H1 (cell line): ENCODE results near the gene AIF1L. TPM values are rescaled to one million over a fixed set of nuclear protein-coding genes. Genes with fewer than 3 reads are reported as not detected.

Experiments used
- CTCF ChIA-PET: fragments of 300-600 bp; sonication (Branson Sonifier 250); formaldehyde crosslinking; loops from one replicate; lab custom pipeline; 2021; ENCODE audit not compliant: partially characterized antibody; lab: Charles Lee
- POLR2A ChIA-PET: fragments of 300-600 bp; sonication (Branson Sonifier 250); formaldehyde crosslinking; loops from one replicate; lab custom pipeline; 2021; ENCODE audit warnings: inconsistent platforms; ENCODE audit not compliant: partially characterized antibody; lab: Charles Lee
- DNase-seq, 2 experiments: peaks; one replicate each; pipeline versions ENCODE4 v3.0.0 to v3.0.0-alpha.2; 2010 to 2022; ENCODE audit warnings: low spot score in 2 of 2, low read depth in 1 of 2, mixed read lengths in 1 of 2
- FAIRE-seq: peaks from 2 replicates; lab custom pipeline; 2011; peaks lifted over from hg19 to GRCh38; lab: Jason Lieb, UNC
- H2AFZ ChIP-seq: 2 replicates; pipeline ENCODE4 v1.8.1; 2012; ENCODE audit warnings: low read length, inconsistent platforms
- H2AK5ac ChIP-seq: 2 replicates; pipeline ENCODE4 v1.6.1; 2013; ENCODE audit warnings: low read depth, low read length
- H2BK120ac ChIP-seq: replicated peaks from 2 replicates; pipeline ENCODE3; 2013; ENCODE audit warnings: low read depth, low read length, inconsistent platforms
- H2BK12ac ChIP-seq: 2 replicates; pipeline ENCODE4 v1.6.1; 2013; ENCODE audit warnings: low read depth, low read length
- H2BK15ac ChIP-seq: 2 replicates; pipeline ENCODE4 v1.6.1; 2013; ENCODE audit warnings: low read length
- H2BK20ac ChIP-seq: 2 replicates; pipeline ENCODE4 v1.6.1; 2013; ENCODE audit warnings: low read length
- H2BK5ac ChIP-seq: 2 replicates; pipeline ENCODE4 v1.6.1; 2013; ENCODE audit warnings: low read depth, low read length
- H3K14ac ChIP-seq: 2 replicates; pipeline ENCODE4 v1.6.1; 2013; ENCODE audit warnings: inconsistent platforms; ENCODE audit not compliant: insufficient read length
- H3K18ac ChIP-seq: 2 replicates; pipeline ENCODE4 v1.6.1; 2013; ENCODE audit warnings: low read length; ENCODE audit errors: extremely low read depth
- H3K23ac ChIP-seq: 2 replicates; pipeline ENCODE4 v1.6.1; 2013; ENCODE audit warnings: inconsistent platforms; ENCODE audit not compliant: insufficient read length
- H3K23me2 ChIP-seq: 2 replicates; pipeline ENCODE4 v1.6.1; 2013; ENCODE audit warnings: low read depth, low read length
- H3K27ac ChIP-seq: 2 replicates; pipeline ENCODE4 v1.6.1; 2011; ENCODE audit warnings: low read depth, low read length, inconsistent platforms
- H3K27me3 ChIP-seq, 4 experiments: replicated peaks in 1 of 4; 1 replicate in 1 of 4; 2 replicates in 3 of 4; pipeline versions ENCODE4 v1.6.1 to v1.8.1; 2011 to 2013; ENCODE audit warnings: low read length in 3 of 4, mild to moderate bottlenecking in 3 of 4, inconsistent platforms in 2 of 4, mixed read lengths in 2 of 4, moderate library complexity in 1 of 4; ENCODE audit not compliant: control insufficient read depth in 3 of 4, insufficient read depth in 3 of 4; ENCODE audit errors: extremely low read depth in 1 of 4
- H3K36me3 ChIP-seq, 4 experiments: 2 replicates each; pipeline versions ENCODE4 v1.6.1 to v1.8.1; 2011 to 2013; ENCODE audit warnings: mild to moderate bottlenecking in 4 of 4, low read length in 3 of 4, moderate library complexity in 2 of 4, control low read depth in 1 of 4, inconsistent platforms in 1 of 4; ENCODE audit not compliant: insufficient read depth in 4 of 4, control insufficient read depth in 2 of 4
- H3K4ac ChIP-seq: replicated peaks from 2 replicates; pipeline ENCODE3; 2013; ENCODE audit warnings: low read length, low read depth, mixed read lengths, inconsistent platforms; ENCODE audit not compliant: insufficient read length
- H3K4me1 ChIP-seq, 4 experiments: replicated peaks in 1 of 4; 1 replicate in 1 of 4; 2 replicates in 3 of 4; pipeline versions ENCODE4 v1.6.1 to v1.8.1; 2011 to 2013; ENCODE audit warnings: low read length in 3 of 4, inconsistent platforms in 2 of 4, mixed read lengths in 1 of 4; ENCODE audit not compliant: insufficient read depth in 4 of 4, control insufficient read depth in 3 of 4
- H3K4me2 ChIP-seq, 2 experiments: 2 replicates each; pipeline versions ENCODE4 v1.6.1 to v1.8.1; 2011 to 2013; ENCODE audit warnings: low read depth in 2 of 2, low read length in 2 of 2, control low read depth in 1 of 2, inconsistent platforms in 1 of 2, mild to moderate bottlenecking in 1 of 2; ENCODE audit not compliant: insufficient read depth in 1 of 2
- H3K4me3 ChIP-seq, 4 experiments: fragments of 200-600, 300-600 bp in 1 of 4; sonication (generic), shearing (Covaris generic), sonication (Bioruptor Twin) in 1 of 4; 2 replicates each; pipeline versions ENCODE4 v1.5.1 to v1.8.1; 2011 to 2016; ENCODE audit warnings: low read length in 4 of 4, low read depth in 3 of 4, control low read depth in 2 of 4, inconsistent platforms in 2 of 4, mild to moderate bottlenecking in 2 of 4, mixed read lengths in 1 of 4, moderate library complexity in 1 of 4; ENCODE audit not compliant: insufficient read depth in 2 of 4; ENCODE audit errors: extremely low read depth in 1 of 4
- H3K56ac ChIP-seq: replicated peaks from 2 replicates; pipeline ENCODE3; 2013; ENCODE audit warnings: low read depth, mild to moderate bottlenecking, mixed read lengths, low read length, inconsistent platforms; ENCODE audit not compliant: insufficient read length
- H3K79me1 ChIP-seq: 2 replicates; pipeline ENCODE4 v1.6.1; 2013; ENCODE audit warnings: low read depth, low read length, control low read depth
- H3K79me2 ChIP-seq, 2 experiments: 2 replicates each; pipeline versions ENCODE4 v1.6.1 to v1.8.1; 2012 to 2013; ENCODE audit warnings: low read length in 2 of 2, mild to moderate bottlenecking in 2 of 2, inconsistent platforms in 1 of 2; ENCODE audit not compliant: insufficient read depth in 2 of 2, control insufficient read depth in 1 of 2
- H3K9ac ChIP-seq, 4 experiments: replicated peaks in 1 of 4; 1 replicate in 1 of 4; 2 replicates in 3 of 4; pipeline versions ENCODE4 v1.6.1 to v1.8.1; 2011 to 2013; ENCODE audit warnings: low read depth in 3 of 4, low read length in 3 of 4, control low read depth in 2 of 4, mild to moderate bottlenecking in 2 of 4, moderate library complexity in 2 of 4, inconsistent platforms in 1 of 4; ENCODE audit errors: extremely low read depth in 1 of 4
- H3K9me3 ChIP-seq, 2 experiments: 2 replicates each; pipeline versions ENCODE4 v1.6.1 to v1.8.1; 2012 to 2013; ENCODE audit warnings: mild to moderate bottlenecking in 2 of 2, moderate library complexity in 2 of 2, control low read depth in 1 of 2, inconsistent platforms in 1 of 2, low read depth in 1 of 2, low read length in 1 of 2, mixed read lengths in 1 of 2; ENCODE audit not compliant: insufficient read depth in 2 of 2
- H4K20me1 ChIP-seq, 2 experiments: replicated peaks in 1 of 2; 2 replicates each; pipeline versions ENCODE3 to v1.8.1; 2011 to 2013; ENCODE audit warnings: inconsistent platforms in 2 of 2, low read length in 2 of 2, mild to moderate bottlenecking in 1 of 2; ENCODE audit not compliant: insufficient read depth in 2 of 2, control insufficient read depth in 1 of 2
- H4K5ac ChIP-seq: 2 replicates; pipeline ENCODE4 v1.6.1; 2013; ENCODE audit warnings: low read length, low read depth, mixed read lengths, inconsistent platforms; ENCODE audit not compliant: insufficient read length
- H4K8ac ChIP-seq: 2 replicates; pipeline ENCODE4 v1.8.0; 2013; ENCODE audit warnings: mild to moderate bottlenecking, moderate library complexity, low read length, inconsistent platforms; ENCODE audit not compliant: insufficient read depth; ENCODE audit errors: extremely low read depth
- H4K91ac ChIP-seq: replicated peaks from 2 replicates; pipeline ENCODE3; 2013; ENCODE audit warnings: low read length, mixed read lengths, inconsistent platforms; ENCODE audit not compliant: insufficient read length
- KDM1A ChIP-seq: fragments of 200-600, 300-600 bp; sonication (generic); IDR thresholded peaks from 2 replicates; pipeline ENCODE4 v1.7.1; 2016; ENCODE audit warnings: mild to moderate bottlenecking, low read length, borderline replicate concordance
- NANOG ChIP-seq: IDR thresholded peaks from 2 replicates; pipeline ENCODE4 v1.6.1; 2011; ENCODE audit warnings: low read length, low read depth, mild to moderate bottlenecking, inconsistent platforms; ENCODE audit not compliant: insufficient read depth, poor library complexity, severe bottlenecking
- TEAD4 ChIP-seq: IDR thresholded peaks from 2 replicates; pipeline ENCODE4 v1.6.1; 2012; ENCODE audit warnings: low read depth, low read length, inconsistent platforms, mixed read lengths
- WGBS, 2 experiments: shearing (Covaris generic) in 1 of 2; methylation state at CpG; one replicate each; pipeline versions ENCODE4 v1.1.6 to v1.1.7; 2013 to 2015; ENCODE audit warnings: low lambda C conversion rate in 2 of 2, mixed read lengths in 2 of 2, inconsistent platforms in 1 of 2, low coverage in 1 of 2, missing lambda C conversion rate in 1 of 2; ENCODE audit not compliant: insufficient replicate concordance in 2 of 2, insufficient coverage in 1 of 2, insufficient read length in 1 of 2; ENCODE audit errors: extremely low coverage in 1 of 2, missing lambda C conversion rate in 1 of 2; 5-methylcytosine and 5-hydroxymethylcytosine counted together
- polyA plus RNA-seq, 7 experiments: library from polyadenylated mRNA; depleted of rRNA in 3 of 7; stranded (reverse) in 5 of 7; unstranded in 2 of 7; fragments of >200 nt in 5 of 7; fragments of 200-250 nt in 2 of 7; gene quantifications; 1 replicate in 5 of 7; 2 replicates in 1 of 7; 4 replicates in 1 of 7; pipeline versions ENCODE4 v1.2.1 to v1.2.3, GENCODE V29; 2011 to 2013; ENCODE audit warnings: missing spikeins in 2 of 7, mixed read lengths in 2 of 7
- total RNA-seq: library from RNA; stranded (reverse); fragmentation: NEBNext Ultra II Directional; extraction: Animal tissue kit (Norgen Biotek cat#: 25700); gene quantifications from 2 replicates; pipeline ENCODE4 v1.2.1, GENCODE V29; 2021

The AIF1L gene
- total and polyA plus RNA-seq, 2 of the 8 experiments (the other 6 are each of a cell fraction or from before 2014, with no cell fraction given): 70.7 to 149 TPM

DNA sequence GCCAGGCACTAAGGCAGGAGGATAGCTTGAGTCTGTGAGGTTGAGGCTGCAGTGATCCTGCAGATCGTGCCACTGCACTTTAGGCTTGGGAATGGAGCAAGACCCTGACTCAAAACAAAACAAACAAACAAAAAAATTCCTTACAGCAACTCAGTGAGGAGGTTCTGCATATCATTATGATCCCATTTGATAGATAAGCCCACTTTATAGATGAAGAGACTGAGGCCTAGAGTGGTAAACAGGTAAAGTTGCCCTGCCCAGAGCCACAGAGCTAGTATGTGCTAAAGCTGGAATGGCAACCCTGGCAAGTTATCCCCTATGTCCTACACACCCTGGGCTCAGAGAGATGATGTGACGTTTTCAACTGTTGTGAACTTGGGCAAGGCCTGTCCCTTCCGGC, 7.2 kb downstream of the AIF1L start:
- Histone ChIP-seq H4K20me1 (peaks cover 2 to 3% of the 10 kb centered on the region in 2 experiments), H4K91ac (no peak overlapping the region), H3K23ac (no peak overlapping the region), H4K8ac (no peak overlapping the region), H3K14ac (no peak overlapping the region), H3K9ac (no peak overlapping the region; a peak in 2 of 7 replicates), H3K4me1 (peaks cover 8 to 49% (median 36%) of the 10 kb centered on the region in 4 experiments), H3K9me3 (no peaks in the 10 kb centered on the region), H3K27me3 (no peaks in the 10 kb centered on the region), H3K23me2 (no peaks in the 10 kb centered on the region), H2AK5ac (peak overlapping the region; percentile 82), H2BK12ac (0 out of 2 replicates have a peak overlapping the region, but pooled peaks have one; percentile 3), H3K56ac (no peak overlapping the region), H3K79me2 (peaks cover 0 to 9% of the 10 kb centered on the region in 2 experiments; a peak in 1 of 4 replicates), H2AFZ (no peak overlapping the region), H2BK120ac (no peak overlapping the region), H2BK5ac (peak overlapping the region; percentile 88), H3K36me3 (peaks cover 7 to 32% (median 11%) of the 10 kb centered on the region in 4 experiments; a peak in 7 of 8 replicates), H3K4me3 (no peak overlapping the region), H3K18ac (no peak overlapping the region), H3K27ac (no peak overlapping the region), H3K4me2 (peak overlapping the region; percentile 18 to 27; a peak in 2 of 4 replicates), H3K4ac (peak overlapping the region; percentile 40), H3K79me1 (peaks cover 5% of the 10 kb centered on the region), H2BK15ac (peak overlapping the region; percentile 88; the same call in 1 of the 2 replicates), H4K5ac (no peak overlapping the region), H2BK20ac (0 out of 2 replicates have a peak overlapping the region, but pooled peaks have one; percentile 80)
- FAIRE-seq: no peak
- DNase-seq: no peak
- ChIA-PET POLR2A (interaction anchor here (1.4 to 32.4 kb wide), 3 partner anchors 0 to 16 kb away, joined by 3 to 751 read pairs (median 751); partner anchors contain the start of genes AIF1L and NUP214), CTCF (interaction anchor here (1.3 to 6.3 kb wide), 4 partner anchors 8 to 57 kb away, joined by 3 to 47 read pairs (median 8); no protein-coding TSS in a partner anchor)
- WGBS, 2 experiments: 81% methylated on average over 3 of the region's 3 CpGs; no CpG with 5 or more reads in 1 of the 2 experiments
- TF ChIP-seq NANOG: no peak
- peak; percentile 87; the same call in 1 of the 2 replicates for TF ChIP-seq KDM1A
- no peak for TF ChIP-seq TEAD4
